ENCODE data around the gene FTH1.
"Not testable (repeated sequence)": the region's sequence is repeated elsewhere in the genome, so short reads cannot be mapped to it uniquely, and the experiment has no call there.

FTH1 gene

GRCh38 chr11:61957021-61957770 is 10.2 kb downstream of the FTH1 start:
- TF ChIP-seq CTCF (IDR thresholded peaks at IDR 0.05; ENCODE audit: insufficient read depth, low read depth, low read length, missing control alignments), result no peak
- no peak overlapping the region for H3K4me3 ChIP-seq (ENCODE audit: low read length)
- no peak for DNase-seq (ENCODE audit: low read depth)

GRCh38 chr11:61956191-61957020 is 11.0 kb downstream of the FTH1 start:
- no peak overlapping the region for H3K4me3 ChIP-seq (ENCODE audit: low read length)
- no peak for DNase-seq (ENCODE audit: low read depth)
- TF ChIP-seq CTCF (IDR thresholded peaks at IDR 0.05; ENCODE audit: insufficient read depth, low read depth, low read length, missing control alignments), result no peak

GRCh38 chr11:61955422-61956135 is 11.9 kb downstream of the FTH1 start:
- no peak overlapping the region for H3K4me3 ChIP-seq (ENCODE audit: low read length)
- peak; percentile 43 for DNase-seq (ENCODE audit: low read depth)
- no peak for TF ChIP-seq CTCF (IDR thresholded peaks at IDR 0.05; ENCODE audit: insufficient read depth, low read depth, low read length, missing control alignments)

- DNase-seq (ENCODE audit: low read depth), result peak; percentile 80
- TF ChIP-seq CTCF (IDR thresholded peaks at IDR 0.05; ENCODE audit: insufficient read depth, low read depth, low read length, missing control alignments), result no peak
- no peak overlapping the region for H3K4me3 ChIP-seq (ENCODE audit: low read length)
Observed at GRCh38 chr11:61954851-61955421, 12.5 kb downstream of the FTH1 start.

GRCh38 chr11:61954106-61954850 is 13.2 kb downstream of the FTH1 start:
- no peak for TF ChIP-seq CTCF (IDR thresholded peaks at IDR 0.05; ENCODE audit: insufficient read depth, low read depth, low read length, missing control alignments)
- DNase-seq (ENCODE audit: low read depth), result no peak
- no peak overlapping the region for H3K4me3 ChIP-seq (ENCODE audit: low read length)

- H3K4me3 ChIP-seq (ENCODE audit: low read length); DNase-seq (ENCODE audit: low read depth): not testable (repeated sequence)
Observed at GRCh38 chr11:61953632-61954031, 13.8 kb downstream of the FTH1 start.
